Right forelimb (tissue), 1 donor: ENCODE results near the gene XIRP1.
"Not testable (repeated sequence)": the region's sequence is repeated elsewhere in the genome, so short reads cannot be mapped to it uniquely, and the experiment has no call there.

Experiments used
- DNase-seq: peaks from one replicate; pipeline ENCODE4 v3.0.0-alpha.2; 2018

XIRP1 gene

GRCh38 chr3:39184968-39185285, 7.5 kb downstream of the XIRP1 start:
- peak; percentile 30 for DNase-seq

- peak; percentile 25 for DNase-seq
These were observed 8.1 kb downstream of the XIRP1 start for GRCh38 chr3:39184081-39184967.

GRCh38 chr3:39183211-39184080, 8.9 kb downstream of the XIRP1 start:
- peak; percentile 50 for DNase-seq

GRCh38 chr3:39181408-39182335, 10.7 kb downstream of the XIRP1 start:
- peak; percentile 35 for DNase-seq

GRCh38 chr3:39180546-39181346, 11.6 kb downstream of the XIRP1 start:
- DNase-seq, result peak; percentile 84

- DNase-seq, result no peak
These were observed 12.2 kb downstream of the XIRP1 start for GRCh38 chr3:39180183-39180545.

GRCh38 chr3:39178553-39178952, 13.8 kb downstream of the XIRP1 start:
- peak; percentile 39 for DNase-seq

GRCh38 chr3:39177708-39178332, 14.6 kb downstream of the XIRP1 start:
- DNase-seq, result peak; percentile 94

- peak; percentile 38 for DNase-seq
These were observed 16.2 kb downstream of the XIRP1 start for GRCh38 chr3:39176025-39176714.

GRCh38 chr3:39173318-39174125, 18.9 kb downstream of the XIRP1 start:
- no peak for DNase-seq

- peak; percentile 22 for DNase-seq
These were observed 20.5 kb downstream of the XIRP1 start for GRCh38 chr3:39171860-39172259.

GRCh38 chr3:39170877-39171276, 21.5 kb downstream of the XIRP1 start:
- DNase-seq, result not testable (repeated sequence)

GRCh38 chr3:39170461-39170860, 21.9 kb downstream of the XIRP1 start:
- DNase-seq, result no peak

- DNase-seq, result no peak
These were observed 22.7 kb downstream of the XIRP1 start for GRCh38 chr3:39169712-39170111.

GRCh38 chr3:39168156-39168780, 24.1 kb downstream of the XIRP1 start:
- DNase-seq, result peak; percentile 2

GRCh38 chr3:39166932-39167532, 25.4 kb downstream of the XIRP1 start:
- DNase-seq, result peak; percentile 31

GRCh38 chr3:39166134-39166710, 26.2 kb downstream of the XIRP1 start:
- peak; percentile 31 for DNase-seq

- no peak for DNase-seq
These were observed 26.9 kb downstream of the XIRP1 start for GRCh38 chr3:39165518-39165917.

- DNase-seq, result peak; percentile 11
These were observed 28.0 kb downstream of the XIRP1 start for GRCh38 chr3:39164414-39164813.
